Heart left ventricle (tissue), 13 donors: ENCODE results near the gene RCCD1.

ENCODE experiments used
- CTCF ChIP-seq, 12 donors: fragments of 200-600 bp; sonication (generic) in 4 of 12; IDR thresholded peaks; one replicate each; pipeline versions ENCODE4 v1.5.0 to v1.8.0; 2018 to 2022; ENCODE audit warnings: antibody characterized with exemption in 12 of 12, mild to moderate bottlenecking in 5 of 12
- POLR2A ChIP-seq, 2 donors: fragments of 450-650 bp; IDR thresholded peaks; one replicate each; pipeline ENCODE4 v1.6.1; 2017; ENCODE audit warnings: antibody characterized with exemption in 2 of 2, mild to moderate bottlenecking in 2 of 2, moderate library complexity in 2 of 2
- donor health status: ischemic (EF 13 %, LVEDD 7.1; RV severe dilation, severe dysfunction).
- donor health status: DM: no; HTN: yes; CAD: no.
- donor health status: DM: no; HTN: no; CAD: no.
- donor health status: ischemic (EF 25% LVEDD 6.9; RV normal size, moderate dysfunction).
- donor health status: ischemic (EF 25% LVEDD 5.7; RV mildly dilated, moderate dysfunction).
- donor health status: ischemic (EF 35%, LVEDD 5.7; RV mildly dilated, moderate dysfunction).
- donor health status: nonischemic (EF 11% LVEDD 7.7; RV severe dilation, severe dysfunction).
- donor health status: DM: yes; HTN: yes; CAD: no.
- donor health status: PGD.
- donor health status: ischemic (EF 29% LVEDD 5.4; RV normal size, mild dysfunction).
- donor health status: nonischemic (EF 23%, LVEDD 6.1; RV moderate dilation, normal function).

DNA sequence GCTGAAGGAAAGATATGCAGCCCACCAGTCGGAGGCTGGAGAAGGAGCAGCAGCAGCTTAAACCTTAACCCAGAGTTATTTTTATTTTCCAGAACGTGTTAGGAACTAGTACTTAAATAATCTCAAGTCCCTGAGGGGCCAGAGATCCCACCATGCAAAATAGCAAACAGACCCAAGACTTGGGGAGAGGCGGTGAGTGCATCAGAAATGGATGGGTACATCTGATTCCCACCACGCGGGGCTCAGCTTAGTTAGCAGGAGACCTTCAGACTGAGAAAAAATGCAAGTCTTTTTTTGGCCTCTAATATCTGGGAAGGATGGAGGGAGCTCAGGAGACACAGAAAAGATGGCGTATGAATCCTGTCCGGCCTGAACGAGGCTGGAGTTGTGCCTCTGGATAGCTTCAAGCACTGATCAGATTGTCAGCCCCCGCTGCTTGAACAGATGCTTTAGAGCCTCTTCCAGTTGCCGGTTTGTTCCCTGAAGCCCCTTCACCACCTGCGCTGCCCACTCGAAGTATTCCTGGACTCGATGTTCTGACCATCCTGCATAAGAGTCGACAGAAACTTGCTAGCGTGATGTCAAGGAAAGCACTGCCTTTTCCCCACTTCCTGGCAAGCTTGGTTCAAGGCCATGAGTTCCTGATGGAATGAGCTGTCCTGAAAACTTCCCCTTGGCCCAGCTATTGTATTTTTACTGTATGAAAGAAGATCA is 23.7 kb upstream of the RCCD1 start:
- no peak for TF ChIP-seq CTCF (IDR thresholded peaks at IDR 0.05)
- TF ChIP-seq POLR2A (IDR thresholded peaks at IDR 0.05) = no peak
